Measurements from ENCODE around the gene KLF17.

Gene KLF17

GRCh38 chr1:44174630-44175029 lies 56.0 kb downstream of the KLF17 start:
- Histone ChIP-seq H3K36me3 (replicated peaks; ENCODE audit: insufficient read depth, low read length) (no peaks in the 10 kb centered on the region), H3K9me3 (replicated peaks; ENCODE audit: insufficient read depth, low read length) (no peaks in the 10 kb centered on the region), H3K4me1 (ENCODE audit: low read length) (no peaks in the 10 kb centered on the region), H3K9ac (ENCODE audit: low read length) (no peak overlapping the region), H3K27me3 (replicated peaks; ENCODE audit: insufficient read depth, low read length) (no peaks in the 10 kb centered on the region), H3K27ac (ENCODE audit: low read length) (no peak overlapping the region), H3F3A (ENCODE audit: insufficient read depth, low read length) (no peaks in the 10 kb centered on the region), H3K4me3 (ENCODE audit: low read length) (no peak overlapping the region), H3K9me2 (replicated peaks; ENCODE audit: insufficient read depth, low read length) (no peaks in the 10 kb centered on the region), H2AFZ (ENCODE audit: low read length) (no peak overlapping the region), H3K4me2 (ENCODE audit: low read depth, low read length) (no peak overlapping the region), H4K20me1 (ENCODE audit: insufficient read depth, low read length) (no peaks in the 10 kb centered on the region), H3K79me2 (ENCODE audit: low read length) (no peaks in the 10 kb centered on the region)
- no peak for DNase-seq
- TF ChIP-seq CTCF (IDR thresholded peaks at IDR 0.05; ENCODE audit: low read length) = no peak
- TF ChIP-seq EZH2 (optimal IDR thresholded peaks at IDR 0.05; ENCODE audit: low read depth, low read length) = no peak
- no peak for TF ChIP-seq EZH2phosphoT487 (IDR thresholded peaks at IDR 0.05; ENCODE audit: low read length)

All from MM.1S (cell line).